Gastroesophageal sphincter (tissue), 3 donors: ENCODE measurements around the gene LRRC26.

Experiments
- EP300 ChIP-seq: sonication (generic); formaldehyde crosslinking; IDR thresholded peaks from one replicate; pipeline ENCODE4 v1.6.1; 2017; ENCODE audit warnings: antibody characterized with exemption, mild to moderate bottlenecking
- POLR2A ChIP-seq, 2 donors: fragments of 450-650 bp; IDR thresholded peaks; one replicate each; pipeline ENCODE4 v1.6.1; 2017; ENCODE audit warnings: antibody characterized with exemption in 2 of 2, mild to moderate bottlenecking in 2 of 2, moderate library complexity in 1 of 2
- POLR2AphosphoS5 ChIP-seq: sonication (generic); formaldehyde crosslinking; IDR thresholded peaks from one replicate; pipeline ENCODE4 v1.6.1; 2017; ENCODE audit warnings: antibody characterized with exemption
- TF ChIP-seq, protein P1 (sequence below), 4 experiments: fragments of 200-600 bp in 2 of 4; fragments of 450-650 bp in 2 of 4; sonication (generic) in 1 of 4; IDR thresholded peaks; one replicate each; pipeline ENCODE4 v1.5.1; 2017 to 2019; ENCODE audit warnings: antibody characterized with exemption in 4 of 4, mild to moderate bottlenecking in 2 of 4, moderate library complexity in 2 of 4

DNA sequence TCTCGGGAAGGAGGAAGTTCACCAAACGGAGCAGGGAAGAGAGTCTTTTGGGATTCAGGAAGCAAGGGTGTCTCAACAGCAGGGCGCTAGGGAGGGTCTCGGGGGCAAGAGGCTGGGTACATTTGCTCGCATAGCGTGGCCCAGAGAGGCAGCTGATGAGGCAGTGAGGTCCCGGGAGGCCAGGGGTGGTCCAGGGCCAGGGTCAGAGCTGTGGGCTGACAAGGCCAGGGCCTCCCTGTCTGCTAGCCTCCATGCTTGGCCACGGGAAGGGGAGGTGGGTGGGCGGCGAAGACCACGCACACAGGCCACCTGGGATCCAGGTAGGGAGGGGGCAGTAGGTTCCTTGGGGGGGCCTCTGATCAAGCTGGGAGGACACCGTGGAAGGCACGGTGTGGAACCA lies 41.7 kb upstream of the LRRC26 start:
- TF ChIP-seq, protein P1, sequence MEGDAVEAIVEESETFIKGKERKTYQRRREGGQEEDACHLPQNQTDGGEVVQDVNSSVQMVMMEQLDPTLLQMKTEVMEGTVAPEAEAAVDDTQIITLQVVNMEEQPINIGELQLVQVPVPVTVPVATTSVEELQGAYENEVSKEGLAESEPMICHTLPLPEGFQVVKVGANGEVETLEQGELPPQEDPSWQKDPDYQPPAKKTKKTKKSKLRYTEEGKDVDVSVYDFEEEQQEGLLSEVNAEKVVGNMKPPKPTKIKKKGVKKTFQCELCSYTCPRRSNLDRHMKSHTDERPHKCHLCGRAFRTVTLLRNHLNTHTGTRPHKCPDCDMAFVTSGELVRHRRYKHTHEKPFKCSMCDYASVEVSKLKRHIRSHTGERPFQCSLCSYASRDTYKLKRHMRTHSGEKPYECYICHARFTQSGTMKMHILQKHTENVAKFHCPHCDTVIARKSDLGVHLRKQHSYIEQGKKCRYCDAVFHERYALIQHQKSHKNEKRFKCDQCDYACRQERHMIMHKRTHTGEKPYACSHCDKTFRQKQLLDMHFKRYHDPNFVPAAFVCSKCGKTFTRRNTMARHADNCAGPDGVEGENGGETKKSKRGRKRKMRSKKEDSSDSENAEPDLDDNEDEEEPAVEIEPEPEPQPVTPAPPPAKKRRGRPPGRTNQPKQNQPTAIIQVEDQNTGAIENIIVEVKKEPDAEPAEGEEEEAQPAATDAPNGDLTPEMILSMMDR (IDR thresholded peaks at IDR 0.05) = no peak
- TF ChIP-seq POLR2AphosphoS5 = no peak
- TF ChIP-seq POLR2A (IDR thresholded peaks at IDR 0.05) = no peak
- TF ChIP-seq EP300 = no peak
